ENCODE measurements around the gene PPP1R1C.
A peak's percentile ranks its signal among the peaks of the same experiment; 100 is the strongest.
"Not testable (repeated sequence)": the region's sequence is repeated elsewhere in the genome, so short reads cannot be mapped to it uniquely, and the experiment has no call there.

Gene PPP1R1C, protein sequence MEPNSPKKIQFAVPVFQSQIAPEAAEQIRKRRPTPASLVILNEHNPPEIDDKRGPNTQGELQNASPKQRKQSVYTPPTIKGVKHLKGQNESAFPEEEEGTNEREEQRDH

DNA sequence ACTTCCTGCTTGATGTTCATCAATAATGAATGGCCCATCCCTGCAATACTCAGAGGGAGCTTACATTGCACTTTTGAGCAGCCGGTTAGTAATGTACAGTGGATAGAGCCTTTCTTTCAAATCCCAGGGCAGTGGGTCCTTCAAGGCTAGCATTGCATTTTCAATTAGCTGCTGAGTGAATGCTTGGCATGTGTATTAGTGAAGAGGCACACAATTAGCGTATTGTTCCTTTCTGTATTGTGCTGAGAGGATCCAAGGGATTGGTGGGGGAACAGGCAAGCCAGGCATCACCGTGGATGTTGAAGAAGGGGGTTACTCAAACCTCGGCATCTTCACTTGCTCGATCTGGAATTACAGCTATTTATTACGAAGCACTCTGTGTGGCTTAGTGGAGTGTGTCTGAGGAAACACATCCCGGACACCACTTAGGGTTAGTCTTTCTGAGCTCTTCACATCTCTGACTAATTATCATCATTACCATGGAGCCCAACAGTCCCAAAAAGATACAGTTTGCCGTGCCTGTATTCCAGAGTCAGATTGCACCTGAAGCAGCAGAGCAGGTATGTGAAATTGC, at the start of gene PPP1R1C:
Gene PPP1R1C, plus strand, starts transcription at position 222 of the 574 bp plus-strand sequence. Its CDS starts 258 bp downstream, at position 480.
- no peak for DNase-seq (ENCODE audit: low read depth in 3 of 3)

DNA sequence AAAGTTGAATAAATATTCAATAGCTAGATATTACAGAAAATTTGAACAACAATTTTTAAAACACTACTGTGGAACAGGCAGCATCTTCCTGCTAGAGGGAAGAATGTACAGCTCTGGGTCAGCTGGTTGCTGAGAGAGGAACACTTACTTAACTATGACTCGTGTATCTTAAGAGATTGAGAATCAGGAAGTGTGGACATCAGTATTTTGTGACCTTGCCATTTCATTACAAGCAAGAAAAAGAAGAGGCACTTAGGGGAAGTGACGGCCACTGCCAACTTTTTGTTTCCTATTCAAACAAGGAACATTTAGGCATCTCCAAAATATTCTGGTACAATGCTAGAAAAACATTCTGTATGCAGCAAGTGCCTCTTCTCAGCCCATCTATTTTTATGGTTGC, 48.2 kb upstream of the PPP1R1C start:
- no peak for DNase-seq (ENCODE audit: low read depth in 3 of 3)

DNA sequence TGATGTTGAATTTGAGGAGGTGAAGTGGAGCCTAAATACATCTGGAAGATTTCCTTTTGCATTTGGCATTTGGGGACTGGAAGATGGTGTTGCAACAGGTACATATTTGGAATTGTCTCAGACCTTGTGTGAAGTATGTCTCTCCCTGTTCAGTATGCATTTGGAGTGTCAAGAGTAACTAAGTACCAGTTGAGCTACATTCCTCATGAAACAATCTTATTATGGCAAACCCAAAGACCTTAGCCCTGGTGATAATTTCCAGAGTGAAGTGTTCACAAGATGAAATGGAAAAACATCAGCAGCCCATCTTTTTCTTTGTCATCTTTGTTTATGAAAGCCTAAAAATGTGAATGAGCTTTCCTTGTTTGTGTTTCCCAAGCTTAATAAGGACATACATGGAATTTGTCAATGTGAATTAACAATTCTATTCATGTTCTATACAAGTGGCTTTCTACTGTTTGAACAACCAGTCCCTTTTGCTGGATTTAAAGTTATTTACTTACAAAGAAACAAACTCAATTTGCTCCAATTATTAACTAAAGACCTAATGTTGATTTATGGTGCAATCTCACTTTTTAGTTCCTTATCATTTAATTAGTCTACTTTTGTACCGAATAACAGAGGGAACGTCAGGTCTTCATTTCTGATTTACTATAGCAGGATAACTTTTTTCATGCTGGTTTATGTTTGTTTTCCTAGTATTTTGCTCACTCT, 42.1 kb upstream of the PPP1R1C start:
- no peak for DNase-seq (ENCODE audit: low read depth in 3 of 3)

DNA sequence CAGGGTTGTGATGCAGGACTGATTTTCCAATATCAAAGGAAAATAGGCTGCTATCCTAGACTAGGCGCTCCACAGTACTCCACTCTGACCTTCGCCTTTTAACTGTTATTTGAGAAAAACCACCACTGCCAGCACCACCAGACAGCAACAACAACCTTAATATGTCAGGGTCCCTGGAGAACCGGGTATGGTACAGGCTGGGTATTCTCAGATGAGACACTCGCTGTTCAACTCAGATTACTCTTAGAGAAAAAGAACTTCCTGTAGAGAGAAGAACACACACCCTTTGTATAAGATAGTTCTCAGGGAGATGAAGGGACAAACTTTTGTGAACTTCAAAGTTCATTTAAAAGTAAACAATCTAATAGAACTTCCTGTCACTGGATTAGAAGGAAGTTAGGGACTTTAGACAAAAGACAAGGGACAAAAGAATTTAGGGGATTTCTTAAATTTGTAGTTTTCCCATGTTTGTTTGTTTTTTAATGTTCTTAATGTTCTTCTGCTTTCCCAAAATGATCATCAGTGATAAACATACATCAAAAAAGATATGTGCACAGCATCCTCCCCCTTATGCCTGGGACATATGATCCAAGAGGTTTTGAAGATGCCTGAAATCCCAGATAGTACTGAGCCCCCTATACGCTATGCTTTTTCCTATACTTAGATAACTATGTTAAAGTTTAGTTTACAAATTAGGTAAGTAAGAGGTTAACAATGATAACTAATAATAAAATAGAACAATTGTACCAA, 41.3 kb upstream of the PPP1R1C start:
- DNase-seq (ENCODE audit: low read depth in 3 of 3), result no peak

DNA sequence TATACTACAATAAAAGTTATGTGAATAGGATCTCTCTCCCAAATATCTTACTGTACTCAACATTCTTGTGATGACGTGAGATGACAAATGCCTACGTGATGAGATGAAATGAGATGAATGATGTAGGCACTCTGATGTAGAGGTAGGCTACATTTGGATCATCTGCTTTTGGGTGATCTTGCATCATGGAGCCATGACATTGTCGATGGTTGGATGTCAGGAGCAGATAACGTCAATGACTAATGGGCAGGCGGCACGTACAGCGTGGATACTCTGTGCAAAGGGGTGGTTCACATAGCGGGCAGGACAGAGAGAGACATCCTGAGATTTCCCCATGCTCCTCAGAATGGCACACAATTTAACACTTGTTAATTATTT, 40.8 kb upstream of the PPP1R1C start:
- no peak for DNase-seq (ENCODE audit: low read depth in 3 of 3)

DNA sequence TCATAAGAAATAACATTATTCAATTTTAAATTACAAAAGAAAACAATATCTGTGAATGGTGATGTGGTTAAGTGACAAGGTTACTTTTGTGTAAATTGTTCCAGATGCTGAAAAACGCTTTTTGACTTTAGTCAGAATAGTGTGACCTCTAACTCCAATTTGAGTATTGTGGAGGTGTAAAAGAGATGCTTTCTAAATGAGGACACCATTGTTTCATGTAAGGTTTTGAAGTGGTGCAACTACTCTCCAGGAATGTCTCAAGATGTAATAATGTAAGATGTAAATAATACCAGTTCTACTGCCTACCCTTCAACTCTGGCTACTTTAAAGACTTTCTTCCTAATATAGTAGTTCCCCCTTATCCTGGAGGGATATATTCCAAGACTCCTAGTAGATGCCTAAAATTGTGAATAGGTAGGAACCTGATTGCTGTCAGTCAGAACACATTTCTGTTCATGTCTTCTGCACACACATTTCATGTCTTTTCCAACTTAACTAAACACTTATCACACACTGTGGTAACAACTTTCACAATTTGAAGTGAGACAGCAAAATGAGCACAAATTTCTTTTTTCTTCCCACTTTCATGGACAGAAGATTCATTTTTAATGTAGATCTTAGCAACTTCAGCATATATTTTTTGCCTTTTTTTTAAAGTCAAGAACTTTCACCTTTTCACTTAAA, 39.1 kb upstream of the PPP1R1C start:
- no peak for DNase-seq (ENCODE audit: low read depth in 3 of 3)

DNA sequence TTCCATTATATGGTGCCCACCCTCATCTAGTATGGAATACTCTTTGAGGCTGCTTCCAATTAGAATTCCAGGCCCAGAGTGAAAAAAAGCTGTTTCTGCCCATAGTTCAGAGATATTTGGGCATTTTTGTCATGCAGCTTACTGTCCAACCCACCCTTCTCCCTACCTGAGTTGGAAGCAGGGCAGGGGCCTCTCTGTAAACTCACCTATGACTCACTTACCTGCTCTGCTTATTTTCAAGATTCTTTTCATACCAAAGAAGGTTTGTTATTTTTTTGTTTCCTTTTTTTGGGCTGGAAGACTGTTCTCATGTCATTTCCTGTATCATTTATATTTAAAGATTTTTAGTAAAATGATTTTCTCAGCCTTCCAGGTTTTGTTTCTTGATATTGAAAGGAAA, 38.4 kb upstream of the PPP1R1C start:
- DNase-seq (ENCODE audit: low read depth in 3 of 3), result no peak

DNA sequence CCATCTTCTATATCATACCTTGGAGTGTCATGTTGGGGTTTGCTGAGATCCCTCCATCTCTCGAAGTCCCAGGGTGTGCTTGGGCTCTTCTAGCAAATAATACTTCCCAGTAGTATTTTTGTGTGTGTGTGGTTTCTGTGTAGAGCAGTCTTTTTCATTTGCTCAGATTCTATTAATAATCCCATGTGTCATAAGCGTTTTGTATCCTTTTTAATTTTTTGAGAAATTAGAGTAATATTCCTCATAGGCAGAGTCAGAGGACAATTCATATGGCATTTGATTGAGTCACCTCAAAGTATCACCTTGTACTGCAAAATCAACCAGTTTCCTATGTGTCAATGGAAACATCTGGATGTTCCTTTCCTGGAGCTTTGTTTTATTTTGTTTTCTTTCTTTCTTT, 37.4 kb upstream of the PPP1R1C start:
- DNase-seq (ENCODE audit: low read depth in 3 of 3), result no peak

DNA sequence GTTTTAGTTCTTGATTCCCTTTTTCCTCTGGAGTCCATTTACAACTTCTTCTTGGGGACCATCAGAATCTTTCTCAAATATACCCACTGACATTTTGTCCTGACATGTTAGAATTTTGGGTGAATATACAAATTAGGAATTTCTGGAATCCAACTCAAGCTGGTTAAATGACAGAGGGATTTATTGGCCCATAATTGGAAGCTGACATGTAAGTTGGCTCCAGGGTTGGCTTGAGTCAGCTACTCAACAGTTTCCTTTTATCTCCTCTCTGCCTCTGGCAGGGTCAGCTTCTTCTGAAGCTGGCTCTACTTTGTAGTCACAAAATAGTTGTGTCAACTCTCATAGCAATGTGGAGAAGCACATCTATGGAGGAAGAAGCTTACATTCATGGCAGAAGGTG, 36.6 kb upstream of the PPP1R1C start:
- no peak for DNase-seq (ENCODE audit: low read depth in 3 of 3)

DNA sequence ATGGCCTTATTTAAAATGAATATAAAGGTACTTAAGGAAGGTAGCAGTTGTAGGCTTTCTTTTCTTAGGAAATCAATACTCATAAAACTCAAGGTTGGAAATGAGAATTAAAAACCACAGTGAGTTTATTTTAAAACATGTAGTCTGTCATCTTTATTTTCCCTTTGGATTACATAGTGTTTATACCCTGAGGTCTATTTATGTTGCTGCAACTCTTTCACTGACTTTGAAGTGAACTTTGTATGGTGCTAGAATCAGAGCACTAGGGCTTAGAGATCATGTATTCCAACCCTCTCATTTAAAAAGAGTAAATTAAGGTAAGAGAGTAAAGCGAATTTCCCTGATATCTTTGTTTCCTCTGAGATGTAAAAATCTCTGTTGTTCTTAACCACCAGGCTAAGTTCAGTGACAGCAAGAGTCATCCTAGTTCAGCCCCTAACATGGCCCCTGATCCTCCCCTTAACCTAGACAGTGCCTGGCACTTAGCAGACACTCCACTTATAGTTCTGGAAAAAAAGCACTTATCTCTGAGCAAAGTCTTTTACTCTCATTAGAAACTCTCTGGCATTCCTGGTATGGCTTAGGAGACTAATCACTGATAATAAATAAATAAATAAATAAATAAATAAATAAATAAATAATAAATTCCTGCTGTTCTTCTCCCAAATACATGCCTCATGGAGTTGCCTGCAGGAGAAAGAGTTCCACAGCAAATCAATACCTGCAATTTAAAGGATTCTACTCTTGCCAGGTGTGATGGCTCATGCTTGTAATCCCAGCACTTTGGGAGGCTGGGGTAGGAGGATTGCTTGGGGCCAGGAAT, 33.0 kb upstream of the PPP1R1C start:
- no peak for DNase-seq (ENCODE audit: low read depth in 3 of 3)

DNA sequence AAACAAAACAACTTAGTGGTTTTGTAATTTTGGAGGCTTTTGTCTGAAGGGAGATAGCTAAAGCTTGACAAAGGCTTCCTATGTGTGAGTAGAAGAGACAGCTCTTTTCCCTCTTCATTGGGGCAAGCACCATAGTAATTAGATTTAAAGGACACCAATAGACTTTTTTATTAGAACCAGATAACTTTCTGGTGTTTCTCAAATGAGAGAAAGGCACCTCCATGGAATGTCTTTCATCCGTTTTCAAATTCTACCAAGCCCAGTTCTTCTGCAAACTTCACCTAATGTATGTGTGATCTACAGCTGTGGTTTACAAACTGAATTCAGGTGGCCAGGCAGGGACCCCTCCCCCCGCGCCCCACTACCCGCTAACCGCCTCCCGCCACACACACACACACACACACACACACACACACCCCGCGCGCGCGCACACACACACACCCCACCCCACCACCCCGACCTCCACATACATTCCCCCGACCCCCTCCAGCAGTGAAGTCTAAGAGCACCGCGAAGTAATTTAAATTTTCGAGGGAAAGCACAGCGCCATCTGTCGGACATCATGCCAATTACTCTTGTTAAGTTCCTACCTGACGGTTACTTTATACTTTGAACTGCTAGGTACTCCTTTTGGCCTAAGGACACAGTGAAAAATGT, 31.6 kb upstream of the PPP1R1C start:
- peak in 2 of 3 donors; percentile 28 to 45 for DNase-seq (ENCODE audit: low read depth in 3 of 3)

DNA sequence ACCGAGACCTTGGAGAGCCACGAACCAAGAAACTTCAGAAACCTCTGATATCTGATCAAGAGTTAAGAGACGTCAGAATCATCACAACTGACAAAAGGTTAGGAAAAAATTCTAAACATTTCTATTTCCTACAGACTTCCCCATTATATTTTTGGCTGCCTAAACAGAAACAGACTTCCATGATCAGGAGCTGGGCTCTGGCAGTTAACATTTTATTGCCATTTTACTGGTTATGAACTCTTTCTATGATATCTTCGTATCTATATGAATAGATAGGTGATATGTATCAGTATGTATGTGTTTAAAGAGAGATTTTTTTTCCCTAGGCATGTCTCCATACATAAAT, 31.1 kb upstream of the PPP1R1C start:
- no peak for DNase-seq (ENCODE audit: low read depth in 3 of 3)

DNA sequence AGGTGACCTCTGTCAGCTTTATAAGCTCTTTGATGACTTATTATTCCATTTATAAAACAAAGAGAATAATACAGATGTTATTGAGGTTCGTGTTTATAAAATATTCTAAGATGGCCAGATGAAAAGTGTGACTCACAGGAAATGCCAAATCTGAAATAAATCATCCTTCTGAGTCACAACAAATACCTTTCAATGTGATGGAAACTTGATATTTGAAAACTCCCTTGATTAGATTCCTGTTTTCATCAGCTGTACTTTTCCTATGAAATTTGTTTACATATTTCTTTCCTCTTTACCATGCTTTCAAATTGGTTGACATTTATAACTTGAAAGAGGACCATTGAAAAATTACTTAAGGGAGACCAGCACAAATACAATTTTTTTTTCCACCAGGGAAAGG, 30.6 kb upstream of the PPP1R1C start:
- DNase-seq (ENCODE audit: low read depth in 3 of 3), result no peak

DNA sequence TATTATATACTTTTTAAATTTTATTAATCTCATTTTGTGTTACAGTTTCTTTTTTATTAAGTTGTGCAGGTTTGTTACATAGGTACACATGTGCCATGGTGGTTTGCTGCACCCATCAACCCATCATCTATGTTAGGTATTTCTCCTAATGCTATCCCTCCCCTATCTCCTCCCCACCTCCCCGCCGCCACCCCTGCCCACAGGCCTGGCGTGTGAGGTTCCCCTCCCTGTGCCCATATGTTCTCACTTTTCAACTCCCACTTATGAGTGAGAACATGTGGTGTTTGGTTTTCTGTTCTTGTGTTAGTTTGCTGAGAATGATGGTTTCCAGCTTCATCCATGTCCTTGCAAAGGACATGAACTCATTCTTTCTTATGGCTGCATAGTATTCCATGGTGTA, 29.8 kb upstream of the PPP1R1C start:
- not testable (repeated sequence) for DNase-seq (ENCODE audit: low read depth in 3 of 3)

DNA sequence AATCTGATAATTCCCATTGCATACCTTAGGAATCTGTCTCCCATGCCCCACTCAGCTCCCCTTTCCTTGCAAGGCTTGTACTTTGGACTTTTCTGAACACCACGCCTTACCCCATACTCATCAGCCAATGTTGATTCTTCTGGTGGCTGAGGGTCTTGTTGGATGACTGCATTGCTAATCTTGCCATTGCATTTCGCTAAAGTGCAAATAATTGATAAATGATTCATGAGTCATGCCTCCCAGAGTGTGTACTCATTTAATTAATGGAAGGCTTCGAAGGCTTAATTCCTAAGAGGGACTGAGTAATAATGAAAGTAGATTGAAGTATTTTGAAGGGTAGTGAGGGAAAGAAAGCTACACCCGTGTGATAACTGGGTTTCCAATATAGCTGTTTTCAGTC, 28.0 kb upstream of the PPP1R1C start:
- no peak for DNase-seq (ENCODE audit: low read depth in 3 of 3)

DNA sequence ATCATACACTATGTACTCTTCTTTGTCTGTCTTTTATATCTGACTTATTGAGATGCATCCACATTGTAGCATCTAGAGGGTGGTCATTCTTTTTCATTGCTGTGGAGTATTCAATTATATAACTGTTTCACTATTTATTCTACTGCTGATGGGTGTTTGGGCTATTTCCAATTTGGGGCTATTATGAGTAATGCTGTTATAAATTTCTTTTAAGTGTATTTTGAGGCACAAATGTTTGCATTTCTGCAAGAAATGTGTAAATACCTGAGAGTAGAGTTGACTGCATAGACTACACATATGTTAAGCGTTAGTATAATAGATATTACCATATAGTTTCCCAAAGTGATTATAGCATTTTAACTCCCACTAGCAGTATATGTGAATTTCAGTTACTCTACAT, 26.9 kb upstream of the PPP1R1C start:
- DNase-seq (ENCODE audit: low read depth in 3 of 3), result no peak

DNA sequence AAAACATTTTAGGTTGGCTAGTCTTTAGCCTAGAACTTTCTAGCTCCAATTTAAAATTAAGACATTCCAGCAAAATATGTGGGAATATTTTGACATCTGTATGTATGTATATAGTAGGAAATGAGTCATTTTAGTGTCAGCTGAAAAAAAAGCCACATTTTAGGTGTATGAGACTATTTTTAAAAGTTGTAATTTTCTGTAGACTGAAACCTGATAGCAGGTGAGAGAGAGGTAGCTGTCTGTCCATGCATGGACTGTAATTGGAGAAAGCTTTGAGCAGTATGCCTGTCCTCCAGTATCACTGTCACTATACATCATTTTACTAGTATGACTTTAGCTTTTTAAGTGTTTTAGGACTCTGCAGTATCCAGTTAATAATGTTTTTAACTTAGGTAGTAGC, 26.1 kb upstream of the PPP1R1C start:
- DNase-seq (ENCODE audit: low read depth in 3 of 3), result no peak

DNA sequence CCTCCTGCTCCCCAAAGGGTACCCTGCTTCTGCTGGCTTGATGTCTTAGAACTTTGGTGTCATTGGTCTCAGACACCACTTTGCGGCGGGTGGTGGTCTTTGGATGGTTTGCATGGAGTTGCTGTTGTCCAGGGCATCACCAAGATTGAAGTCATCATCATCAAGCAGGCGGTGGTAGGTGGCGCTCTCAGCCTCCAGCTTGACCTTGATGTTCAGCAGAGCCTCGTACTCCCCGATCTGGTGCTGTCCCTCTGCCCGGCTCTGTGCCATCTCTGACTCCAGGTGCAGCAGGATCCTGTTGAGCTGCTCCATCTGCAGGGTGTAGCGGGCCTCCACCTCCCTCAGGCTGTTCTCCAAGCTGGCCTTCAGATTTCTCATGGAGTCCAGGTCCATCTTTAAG, 24.5 kb upstream of the PPP1R1C start:
- not testable (repeated sequence) for DNase-seq (ENCODE audit: low read depth in 3 of 3)

DNA sequence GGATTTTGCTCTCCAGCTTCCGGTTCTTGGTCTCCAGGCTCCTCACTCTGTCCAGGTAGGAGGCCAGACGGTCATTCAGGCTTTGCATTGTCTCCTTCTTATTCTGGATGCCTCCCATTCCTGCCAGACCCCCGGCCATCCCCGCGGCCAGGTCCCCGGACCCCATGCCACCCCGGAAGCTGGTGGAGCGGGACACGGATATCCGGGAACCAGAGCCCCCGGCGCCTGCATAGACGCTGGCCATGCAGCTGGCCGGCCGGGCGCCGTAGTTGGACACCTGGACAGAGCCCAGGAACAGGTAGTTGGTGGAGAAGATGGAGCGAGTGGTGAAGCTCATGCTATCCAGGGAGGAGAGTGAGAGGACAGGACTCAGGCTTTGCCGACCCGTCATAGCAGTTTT, 23.5 kb upstream of the PPP1R1C start:
- no peak for DNase-seq (ENCODE audit: low read depth in 3 of 3)

DNA sequence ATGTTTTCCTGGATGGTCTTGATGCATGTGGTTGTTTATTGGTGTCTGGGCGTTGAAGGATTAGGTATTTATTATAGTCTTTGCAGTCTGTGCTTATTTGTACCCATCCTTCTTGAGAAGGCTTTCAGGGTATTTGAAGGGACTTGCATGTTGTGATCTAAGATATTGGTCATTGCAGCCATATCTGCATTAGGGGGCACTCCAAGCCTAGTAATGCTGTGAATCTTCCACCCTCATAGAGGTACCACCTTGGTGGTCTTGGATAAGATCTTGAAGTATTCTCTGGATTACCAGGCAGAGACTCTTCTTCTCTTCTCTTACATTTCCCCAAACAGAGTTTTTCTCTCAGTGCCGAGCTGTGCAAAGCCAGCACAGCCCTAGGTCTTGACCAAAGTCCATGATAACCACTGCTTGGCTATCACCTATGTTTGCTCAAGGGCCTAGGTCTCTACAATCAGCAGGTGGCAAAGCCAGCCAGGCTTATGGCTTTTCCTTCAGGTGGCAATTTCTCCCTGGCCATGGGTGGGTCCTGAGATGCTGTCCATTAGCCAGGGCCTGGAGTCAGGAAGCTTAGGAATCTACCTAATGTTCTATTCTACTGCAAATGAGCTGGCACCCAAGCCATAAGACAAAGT, 15.4 kb upstream of the PPP1R1C start:
- no peak for DNase-seq (ENCODE audit: low read depth in 3 of 3)

DNA sequence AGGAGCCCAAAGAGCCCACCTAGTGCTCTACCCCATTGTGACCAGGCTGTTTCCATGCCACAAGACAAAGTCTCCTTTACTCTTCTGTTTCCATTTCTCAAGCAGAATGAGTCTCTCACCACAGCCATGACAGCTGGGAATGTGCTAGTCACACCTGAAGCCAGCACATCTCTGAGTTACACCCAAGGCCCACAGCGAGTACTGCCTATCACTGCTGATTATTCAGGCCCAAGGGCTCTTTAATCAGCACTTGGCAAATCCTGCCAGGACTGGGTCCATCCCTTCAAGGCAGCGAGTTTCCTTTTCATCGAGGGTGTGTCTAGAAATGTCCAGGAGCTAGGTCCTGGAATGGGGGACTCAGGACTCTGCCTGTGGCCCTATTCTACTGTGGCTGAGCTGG, 14.6 kb upstream of the PPP1R1C start:
- no peak for DNase-seq (ENCODE audit: low read depth in 3 of 3)
